OCI-LY7 (cell line): ENCODE results near the gene DLGAP1.

ENCODE experiments used
- EZH2phosphoT487 ChIP-seq: fragments of 200-600 bp; sonication (generic); IDR thresholded peaks from 2 replicates; pipeline ENCODE4 v1.6.1; 2018; ENCODE audit warnings: low read depth, borderline replicate concordance, mild to moderate bottlenecking, mixed run types, antibody characterized with exemption, low read length, moderate library complexity, mixed read lengths
- TF ChIP-seq, protein P1 (sequence below): fragments of 200-600 bp; sonication (generic); conservative IDR thresholded peaks from 2 replicates; pipeline ENCODE4 v1.5.1; 2014; ENCODE audit warnings: mild to moderate bottlenecking, antibody characterized with exemption, low read length, moderate library complexity, mixed read lengths

DNA sequence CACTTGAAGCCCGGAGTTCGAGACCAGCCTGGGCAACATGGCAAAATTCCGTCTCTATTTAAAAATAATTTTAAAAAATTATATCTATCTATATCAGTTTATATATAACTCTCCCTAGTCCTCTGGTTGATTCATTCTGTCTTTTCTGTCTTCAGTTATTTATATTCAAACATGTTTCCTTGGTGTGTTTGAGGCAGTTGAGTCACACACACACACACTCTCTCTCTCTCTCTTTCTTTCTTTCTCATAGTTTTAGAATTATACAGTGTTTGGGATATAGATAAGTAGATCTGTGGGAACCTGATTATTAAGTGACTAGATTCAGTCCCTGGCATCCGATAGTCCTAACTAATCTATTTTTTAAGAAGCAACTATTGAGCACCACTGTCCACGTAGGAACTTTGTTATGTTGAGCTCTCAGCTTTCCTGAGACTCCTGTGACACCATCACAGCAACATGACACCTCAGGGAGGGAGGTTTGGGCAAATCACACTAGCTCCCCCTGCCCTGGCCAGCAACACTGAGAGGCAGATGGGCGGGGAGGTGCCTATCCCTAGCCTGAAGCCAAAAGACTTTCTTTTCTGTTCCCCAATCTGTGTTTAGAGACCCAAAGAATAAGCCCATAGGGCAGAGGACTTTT is 482.7 kb downstream of the DLGAP1 start:
- TF ChIP-seq, protein P1, sequence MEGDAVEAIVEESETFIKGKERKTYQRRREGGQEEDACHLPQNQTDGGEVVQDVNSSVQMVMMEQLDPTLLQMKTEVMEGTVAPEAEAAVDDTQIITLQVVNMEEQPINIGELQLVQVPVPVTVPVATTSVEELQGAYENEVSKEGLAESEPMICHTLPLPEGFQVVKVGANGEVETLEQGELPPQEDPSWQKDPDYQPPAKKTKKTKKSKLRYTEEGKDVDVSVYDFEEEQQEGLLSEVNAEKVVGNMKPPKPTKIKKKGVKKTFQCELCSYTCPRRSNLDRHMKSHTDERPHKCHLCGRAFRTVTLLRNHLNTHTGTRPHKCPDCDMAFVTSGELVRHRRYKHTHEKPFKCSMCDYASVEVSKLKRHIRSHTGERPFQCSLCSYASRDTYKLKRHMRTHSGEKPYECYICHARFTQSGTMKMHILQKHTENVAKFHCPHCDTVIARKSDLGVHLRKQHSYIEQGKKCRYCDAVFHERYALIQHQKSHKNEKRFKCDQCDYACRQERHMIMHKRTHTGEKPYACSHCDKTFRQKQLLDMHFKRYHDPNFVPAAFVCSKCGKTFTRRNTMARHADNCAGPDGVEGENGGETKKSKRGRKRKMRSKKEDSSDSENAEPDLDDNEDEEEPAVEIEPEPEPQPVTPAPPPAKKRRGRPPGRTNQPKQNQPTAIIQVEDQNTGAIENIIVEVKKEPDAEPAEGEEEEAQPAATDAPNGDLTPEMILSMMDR = no peak
- TF ChIP-seq EZH2phosphoT487 = no peak
